Sigmoid colon (tissue), 7 donors: ENCODE results near the gene OR52E1. TPM values are rescaled to one million over a fixed set of nuclear protein-coding genes. Genes with fewer than 3 reads are reported as not detected.

Source experiments
- DNase-seq: peaks from one replicate; pipeline ENCODE4 v3.0.0-alpha.2; 2019
- H3K27ac ChIP-seq, 4 donors: fragments of 200-600 bp; sonication (generic); one replicate each; pipeline ENCODE4 v1.5.1; 2016 to 2019; ENCODE audit warnings: mild to moderate bottlenecking in 1 of 4
- H3K27me3 ChIP-seq, 3 donors: fragments of 200-600 bp; sonication (generic); one replicate each; pipeline ENCODE4 v1.5.1; 2019; ENCODE audit warnings: mild to moderate bottlenecking in 1 of 3
- H3K36me3 ChIP-seq, 4 donors: fragments of 200-600 bp; sonication (generic); one replicate each; pipeline ENCODE4 v1.5.1; 2016 to 2019
- H3K4me1 ChIP-seq, 4 donors: fragments of 200-600 bp; sonication (generic); one replicate each; pipeline ENCODE4 v1.5.1; 2017 to 2019
- H3K4me3 ChIP-seq, 4 donors: fragments of 200-600 bp; sonication (generic); one replicate each; pipeline ENCODE4 v1.5.1; 2017 to 2019; ENCODE audit warnings: mild to moderate bottlenecking in 2 of 4, moderate library complexity in 1 of 4
- H3K9me3 ChIP-seq, 4 donors: fragments of 200-600 bp in 3 of 4; sonication (generic) in 3 of 4; one replicate each; pipeline versions ENCODE4 v1.5.1 to v1.6.1; 2013 to 2019
- EP300 ChIP-seq, 4 donors: sonication (generic); formaldehyde crosslinking; IDR thresholded peaks; one replicate each; pipeline ENCODE4 v1.6.1; 2017; ENCODE audit warnings: antibody characterized with exemption in 4 of 4
- POLR2A ChIP-seq, 2 donors: fragments of 450-650 bp; IDR thresholded peaks; one replicate each; pipeline ENCODE4 v1.6.1; 2016; ENCODE audit warnings: antibody characterized with exemption in 2 of 2, mild to moderate bottlenecking in 2 of 2, moderate library complexity in 2 of 2
- POLR2AphosphoS5 ChIP-seq, 4 donors: sonication (generic); formaldehyde crosslinking; IDR thresholded peaks; one replicate each; pipeline ENCODE4 v1.6.1; 2017; ENCODE audit warnings: antibody characterized with exemption in 4 of 4
- WGBS, 2 donors: extraction: QIAGEN DNeasy Blood & Tissue Kit; methylation state at CpG; one replicate each; pipeline ENCODE4 v1.1.7; 2013; 5-methylcytosine and 5-hydroxymethylcytosine counted together
- intact Hi-C: fragments of 100-400 bp; cut with DNase I; formaldehyde crosslinking; loops from one replicate; pipeline ENCODE4 v1.15.1; 2023
- polyA plus RNA-seq, 3 donors: library from polyadenylated mRNA; stranded (reverse); fragments of 200-250 nt; gene quantifications; one replicate each; pipeline ENCODE4 v1.2.3, GENCODE V29; 2013
- total RNA-seq, 4 donors: library from RNA; depleted of rRNA; stranded (reverse); fragments of >200 nt; gene quantifications; one replicate each; pipeline ENCODE4 v1.1.0, GENCODE V29; 2016
- TF ChIP-seq, protein P1 (sequence below), 4 experiments: fragments of 450-650 bp in 3 of 4; fragments of 200-600 bp in 1 of 4; IDR thresholded peaks; one replicate each; pipeline ENCODE4 v1.5.1; 2016 to 2019; ENCODE audit warnings: antibody characterized with exemption in 4 of 4, mild to moderate bottlenecking in 3 of 4, moderate library complexity in 2 of 4
- donor health status: healthy with polysubstance abuse.
- donor health status: Bipolar disorder and iron deficiency.
- donor health status: healthy.

Gene OR52E1
- total and polyA plus RNA-seq, 7 donors = not detected

- Histone ChIP-seq H3K4me1 (no peaks in the 10 kb centered on the region), H3K9me3 (no peaks in the 10 kb centered on the region), H3K27me3 (no peaks in the 10 kb centered on the region), H3K27ac (no peak overlapping the region), H3K4me3 (no peak overlapping the region), H3K36me3 (no peaks in the 10 kb centered on the region)
- no peak for DNase-seq
- intact Hi-C loops = no loop called here
- TF ChIP-seq POLR2A (IDR thresholded peaks at IDR 0.05) (no peak), POLR2AphosphoS5 (IDR thresholded peaks at IDR 0.05) (no peak)
- TF ChIP-seq, protein P1, sequence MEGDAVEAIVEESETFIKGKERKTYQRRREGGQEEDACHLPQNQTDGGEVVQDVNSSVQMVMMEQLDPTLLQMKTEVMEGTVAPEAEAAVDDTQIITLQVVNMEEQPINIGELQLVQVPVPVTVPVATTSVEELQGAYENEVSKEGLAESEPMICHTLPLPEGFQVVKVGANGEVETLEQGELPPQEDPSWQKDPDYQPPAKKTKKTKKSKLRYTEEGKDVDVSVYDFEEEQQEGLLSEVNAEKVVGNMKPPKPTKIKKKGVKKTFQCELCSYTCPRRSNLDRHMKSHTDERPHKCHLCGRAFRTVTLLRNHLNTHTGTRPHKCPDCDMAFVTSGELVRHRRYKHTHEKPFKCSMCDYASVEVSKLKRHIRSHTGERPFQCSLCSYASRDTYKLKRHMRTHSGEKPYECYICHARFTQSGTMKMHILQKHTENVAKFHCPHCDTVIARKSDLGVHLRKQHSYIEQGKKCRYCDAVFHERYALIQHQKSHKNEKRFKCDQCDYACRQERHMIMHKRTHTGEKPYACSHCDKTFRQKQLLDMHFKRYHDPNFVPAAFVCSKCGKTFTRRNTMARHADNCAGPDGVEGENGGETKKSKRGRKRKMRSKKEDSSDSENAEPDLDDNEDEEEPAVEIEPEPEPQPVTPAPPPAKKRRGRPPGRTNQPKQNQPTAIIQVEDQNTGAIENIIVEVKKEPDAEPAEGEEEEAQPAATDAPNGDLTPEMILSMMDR (IDR thresholded peaks at IDR 0.05) = no peak
Observed at GRCh38 chr11:5103066-5103465, 33.7 kb downstream of the OR52E1 start.

DNA sequence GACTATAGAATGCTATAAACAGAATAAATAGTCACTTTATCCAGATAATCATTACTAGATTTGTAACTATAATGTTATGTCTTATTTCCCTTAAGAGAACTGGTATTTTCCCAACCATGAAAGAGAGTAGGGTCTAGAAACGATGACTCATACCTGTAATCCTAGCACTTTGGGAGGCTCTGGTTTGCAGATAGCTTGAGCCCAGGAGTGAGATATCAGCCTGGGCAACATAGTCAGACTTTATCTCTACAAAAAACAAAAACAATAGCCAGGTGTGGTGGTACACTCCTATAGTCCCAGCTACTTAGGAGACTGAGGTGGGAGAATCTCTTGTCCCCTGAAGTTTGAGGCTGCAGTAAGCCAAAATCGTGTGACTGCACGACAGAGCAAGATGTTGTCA lies 37.9 kb downstream of the OR52E1 start:
- no peaks in the 10 kb centered on the region for H3K4me1 ChIP-seq
- intact Hi-C loops = no loop called here

GRCh38 chr11:5115339-5115738 lies 46.0 kb downstream of the OR52E1 start:
- no peak for TF ChIP-seq POLR2A (IDR thresholded peaks at IDR 0.05)
- TF ChIP-seq POLR2AphosphoS5 (IDR thresholded peaks at IDR 0.05) = no peak
- TF ChIP-seq, protein P1 (IDR thresholded peaks at IDR 0.05) = no peak
- no peak for TF ChIP-seq EP300 (IDR thresholded peaks at IDR 0.05)
- Histone ChIP-seq H3K9me3 (no peaks in the 10 kb centered on the region), H3K36me3 (no peaks in the 10 kb centered on the region), H3K4me3 (no peak overlapping the region), H3K27me3 (no peaks in the 10 kb centered on the region), H3K4me1 (no peaks in the 10 kb centered on the region), H3K27ac (no peak overlapping the region)
- no peak for DNase-seq
- 73 to 81% methylated on average over 3 of the region's 3 CpGs for whole genome bisulfite sequencing, 2 donors
- intact Hi-C loops = no loop called here

More for the DNA sequence above, 37.9 kb downstream of the OR52E1 start:
- TF ChIP-seq, protein P1 (IDR thresholded peaks at IDR 0.05) = no peak
- no peak overlapping the region for H3K27ac ChIP-seq
- no peaks in the 10 kb centered on the region for H3K27me3 ChIP-seq
- no peaks in the 10 kb centered on the region for H3K9me3 ChIP-seq
- DNase-seq = no peak
- H3K4me3 ChIP-seq = no peak overlapping the region
- WGBS, 2 donors = 63% methylated on average over 3 of the region's 3 CpGs
- H3K36me3 ChIP-seq = no peaks in the 10 kb centered on the region

GRCh38 chr11:5117588-5117987 lies 48.2 kb downstream of the OR52E1 start:
- no peaks in the 10 kb centered on the region for H3K9me3 ChIP-seq
- intact Hi-C loops = no loop called here
- no peak overlapping the region for H3K27ac ChIP-seq
- H3K27me3 ChIP-seq = no peaks in the 10 kb centered on the region
- DNase-seq = no peak
- no peaks in the 10 kb centered on the region for H3K4me1 ChIP-seq
- H3K4me3 ChIP-seq = no peak overlapping the region
- no peaks in the 10 kb centered on the region for H3K36me3 ChIP-seq
- no peak for TF ChIP-seq POLR2AphosphoS5 (IDR thresholded peaks at IDR 0.05)
- no peak for TF ChIP-seq EP300 (IDR thresholded peaks at IDR 0.05)
- TF ChIP-seq POLR2A (IDR thresholded peaks at IDR 0.05) = no peak
- TF ChIP-seq, protein P1 (IDR thresholded peaks at IDR 0.05) = no peak

- Histone ChIP-seq H3K27ac (no peak overlapping the region), H3K27me3 (no peaks in the 10 kb centered on the region), H3K4me3 (no peak overlapping the region), H3K4me1 (no peaks in the 10 kb centered on the region), H3K36me3 (no peaks in the 10 kb centered on the region), H3K9me3 (no peaks in the 10 kb centered on the region)
- 30 to 81% methylated on average over 1 of the region's 1 CpG for WGBS, 2 donors
- TF ChIP-seq, protein P1 (IDR thresholded peaks at IDR 0.05) = no peak
- TF ChIP-seq POLR2A (IDR thresholded peaks at IDR 0.05) (no peak), POLR2AphosphoS5 (IDR thresholded peaks at IDR 0.05) (no peak), EP300 (IDR thresholded peaks at IDR 0.05) (no peak)
- DNase-seq = no peak
- intact Hi-C loops = no loop called here
Observed at GRCh38 chr11:5118893-5119292, 49.5 kb downstream of the OR52E1 start.
